Liver (tissue), 9 donors: ENCODE data around the gene TNS3. TPM values are rescaled to one million over a fixed set of nuclear protein-coding genes. Genes with fewer than 3 reads are reported as not detected.

ENCODE experiments used
- DNase-seq: peaks from one replicate; pipeline ENCODE4 v3.0.0-alpha.2; 2017; ENCODE audit warnings: low spot score
- H3K27ac ChIP-seq, 2 donors: one replicate each; pipeline ENCODE4 v1.7.0; 2013; ENCODE audit warnings: inconsistent platforms in 2 of 2, low read length in 2 of 2, control low read depth in 1 of 2, low read depth in 1 of 2, mild to moderate bottlenecking in 1 of 2
- H3K27me3 ChIP-seq, 4 donors: one replicate each; pipeline versions ENCODE4 v1.6.1 to v1.7.0; 2013; ENCODE audit warnings: low read length in 3 of 4, inconsistent platforms in 1 of 4, mild to moderate bottlenecking in 1 of 4, moderate library complexity in 1 of 4; ENCODE audit not compliant: control insufficient read depth in 4 of 4, insufficient read depth in 4 of 4
- H3K36me3 ChIP-seq, 4 donors: one replicate each; pipeline versions ENCODE4 v1.6.1 to v1.7.0; 2013; ENCODE audit warnings: low read length in 3 of 4, mild to moderate bottlenecking in 3 of 4, low read depth in 1 of 4, moderate library complexity in 1 of 4; ENCODE audit not compliant: control insufficient read depth in 4 of 4, insufficient read depth in 3 of 4
- H3K4me1 ChIP-seq, 4 donors: one replicate each; pipeline versions ENCODE4 v1.6.1 to v1.7.0; 2013; ENCODE audit warnings: low read length in 3 of 4, mild to moderate bottlenecking in 3 of 4, moderate library complexity in 1 of 4; ENCODE audit not compliant: control insufficient read depth in 4 of 4, insufficient read depth in 4 of 4
- H3K4me3 ChIP-seq, 3 donors: one replicate each; pipeline versions ENCODE4 v1.6.1 to v1.7.0; 2013; ENCODE audit warnings: low read length in 3 of 3, control low read depth in 1 of 3, low read depth in 1 of 3, mild to moderate bottlenecking in 1 of 3
- H3K9ac ChIP-seq, 2 donors: one replicate each; pipeline ENCODE4 v1.7.0; 2013; ENCODE audit warnings: low read length in 2 of 2, mild to moderate bottlenecking in 2 of 2, moderate library complexity in 2 of 2, control low read depth in 1 of 2, low read depth in 1 of 2
- H3K9me3 ChIP-seq, 4 donors: one replicate each; pipeline versions ENCODE4 v1.6.1 to v1.7.0; 2013; ENCODE audit warnings: low read length in 3 of 4; ENCODE audit not compliant: control insufficient read depth in 4 of 4
- ATF3 ChIP-seq: IDR thresholded peaks from 2 replicates; pipeline ENCODE4 v1.6.1; 2016; ENCODE audit warnings: antibody characterized with exemption
- EGR1 ChIP-seq, 2 donors: IDR thresholded peaks; 2 replicates each; pipeline ENCODE4 v1.6.1; 2016 to 2018; ENCODE audit warnings: antibody characterized with exemption in 2 of 2, low read depth in 2 of 2
- FOXA1 ChIP-seq: IDR thresholded peaks from 2 replicates; pipeline ENCODE4 v1.6.1; 2016; ENCODE audit warnings: antibody characterized with exemption
- FOXA2 ChIP-seq: IDR thresholded peaks from 2 replicates; pipeline ENCODE4 v1.6.1; 2016; ENCODE audit warnings: antibody characterized with exemption
- GABPA ChIP-seq, 2 donors: IDR thresholded peaks in 1 of 2; conservative IDR thresholded peaks in 1 of 2; 2 replicates each; pipeline ENCODE4 v1.6.1; 2016; ENCODE audit warnings: antibody characterized with exemption in 2 of 2, mild to moderate bottlenecking in 1 of 2, moderate library complexity in 1 of 2
- HNF4A ChIP-seq, 2 donors: conservative IDR thresholded peaks; 2 replicates each; pipeline ENCODE4 v1.6.1; 2016; ENCODE audit warnings: antibody characterized with exemption in 2 of 2, mild to moderate bottlenecking in 2 of 2
- HNF4G ChIP-seq: IDR thresholded peaks from 2 replicates; pipeline ENCODE4 v1.6.1; 2016; ENCODE audit warnings: antibody characterized with exemption
- JUND ChIP-seq, 2 donors: IDR thresholded peaks; 2 replicates each; pipeline ENCODE4 v1.6.1; 2016; ENCODE audit warnings: antibody characterized with exemption in 2 of 2
- MAX ChIP-seq: IDR thresholded peaks from 2 replicates; pipeline ENCODE4 v1.6.1; 2016; ENCODE audit warnings: antibody characterized with exemption
- REST ChIP-seq: IDR thresholded peaks from 2 replicates; pipeline ENCODE4 v1.6.1; 2016; ENCODE audit warnings: antibody characterized with exemption, mild to moderate bottlenecking
- RXRA ChIP-seq, 2 donors: IDR thresholded peaks; 2 replicates each; pipeline ENCODE4 v1.6.1; 2017 to 2018; ENCODE audit warnings: antibody characterized with exemption in 2 of 2, mild to moderate bottlenecking in 1 of 2
- SP1 ChIP-seq: IDR thresholded peaks from 2 replicates; pipeline ENCODE4 v1.6.1; 2018; ENCODE audit warnings: antibody characterized with exemption, mild to moderate bottlenecking
- YY1 ChIP-seq: IDR thresholded peaks from 2 replicates; pipeline ENCODE4 v1.6.1; 2016; ENCODE audit warnings: antibody characterized with exemption, mild to moderate bottlenecking
- whole genome bisulfite sequencing: extraction: QIAGEN DNeasy Blood & Tissue Kit; methylation state at CpG from one replicate; pipeline ENCODE4 v1.1.7; 2013; 5-methylcytosine and 5-hydroxymethylcytosine counted together
- polyA plus RNA-seq, 2 donors: library from polyadenylated mRNA; stranded (reverse) in 1 of 2; unstranded in 1 of 2; fragments of 200-250 nt in 1 of 2; fragments of >200 nt in 1 of 2; fragmentation: Nextera tagmentation in 1 of 2; extraction: Ambion mirVana in 1 of 2; gene quantifications; one replicate each; pipeline versions ENCODE4 v1.2.1 to v1.2.3, GENCODE V29; 2013 to 2015
- total RNA-seq, 2 donors: library from RNA; depleted of rRNA; stranded (reverse); fragments of >200 nt; gene quantifications; one replicate each; pipeline ENCODE4 v1.2.3, GENCODE V29; 2014
- TF ChIP-seq, protein P1 (sequence below): fragments of 150-350 bp; IDR thresholded peaks from 2 replicates; pipeline ENCODE4 v1.5.1; 2017; ENCODE audit warnings: improper control_type of control experiment, low read depth, low read length; ENCODE audit not compliant: missing input control
- donor health status: healthy.
- donor health status: healthy.
- donor health status: healthy.
- donor health status: healthy.
- donor health status: healthy.

TNS3 gene
- total and polyA plus RNA-seq, 4 donors = 16.8 to 100 (median 29.5) TPM

DNA sequence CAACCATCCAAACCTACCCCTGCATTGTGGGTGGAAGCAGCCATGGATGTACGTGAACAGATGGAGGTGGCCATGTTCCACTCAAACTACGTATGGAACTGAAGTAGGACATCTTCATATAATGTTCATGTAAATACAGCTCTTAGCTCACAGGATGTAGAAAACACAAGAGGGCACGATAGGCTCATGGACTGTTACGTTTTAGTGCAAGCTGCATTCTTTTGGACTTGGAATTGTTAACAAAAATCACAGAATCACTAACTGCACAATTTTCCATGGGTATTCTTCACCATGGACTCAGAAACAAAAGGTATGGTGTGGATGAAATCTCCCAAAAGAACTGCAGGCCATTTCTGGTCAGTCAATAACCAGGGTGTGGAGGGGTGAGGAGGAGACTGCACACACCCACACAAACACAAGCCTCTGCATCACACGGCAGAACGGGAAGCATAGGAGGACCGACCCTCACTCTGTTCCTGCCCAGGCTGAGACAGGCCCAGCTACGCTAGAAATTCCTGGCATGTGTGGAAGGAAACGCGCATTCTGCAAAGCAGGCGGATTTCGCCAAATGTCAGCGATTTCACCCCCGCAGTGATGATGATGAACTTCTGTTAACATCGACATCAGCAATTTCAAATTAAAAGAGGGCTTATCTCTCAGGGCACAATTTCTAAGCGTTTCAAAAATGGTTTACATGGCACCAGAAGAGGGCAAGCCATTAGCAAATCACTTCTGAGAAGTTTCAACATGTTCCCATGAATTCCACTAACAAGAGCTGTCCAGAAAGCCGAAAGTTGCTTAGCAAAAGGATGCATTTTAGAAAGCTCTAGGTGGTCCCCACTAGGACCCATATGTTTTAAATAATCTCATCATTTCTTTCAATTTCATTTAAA is 149.0 kb downstream of the TNS3 start (continued):
- TF ChIP-seq EGR1 (IDR thresholded peaks at IDR 0.05; ENCODE audit: low read depth in 2 of 2) (no peak), HNF4A (conservative IDR thresholded peaks at IDR 0.05) (no peak), RXRA (IDR thresholded peaks at IDR 0.05) (no peak), SP1 (no peak), FOXA2 (no peak), HNF4G (no peak), YY1 (no peak), ATF3 (no peak), FOXA1 (no peak), JUND (IDR thresholded peaks at IDR 0.05) (no peak)
- TF ChIP-seq, protein P1, sequence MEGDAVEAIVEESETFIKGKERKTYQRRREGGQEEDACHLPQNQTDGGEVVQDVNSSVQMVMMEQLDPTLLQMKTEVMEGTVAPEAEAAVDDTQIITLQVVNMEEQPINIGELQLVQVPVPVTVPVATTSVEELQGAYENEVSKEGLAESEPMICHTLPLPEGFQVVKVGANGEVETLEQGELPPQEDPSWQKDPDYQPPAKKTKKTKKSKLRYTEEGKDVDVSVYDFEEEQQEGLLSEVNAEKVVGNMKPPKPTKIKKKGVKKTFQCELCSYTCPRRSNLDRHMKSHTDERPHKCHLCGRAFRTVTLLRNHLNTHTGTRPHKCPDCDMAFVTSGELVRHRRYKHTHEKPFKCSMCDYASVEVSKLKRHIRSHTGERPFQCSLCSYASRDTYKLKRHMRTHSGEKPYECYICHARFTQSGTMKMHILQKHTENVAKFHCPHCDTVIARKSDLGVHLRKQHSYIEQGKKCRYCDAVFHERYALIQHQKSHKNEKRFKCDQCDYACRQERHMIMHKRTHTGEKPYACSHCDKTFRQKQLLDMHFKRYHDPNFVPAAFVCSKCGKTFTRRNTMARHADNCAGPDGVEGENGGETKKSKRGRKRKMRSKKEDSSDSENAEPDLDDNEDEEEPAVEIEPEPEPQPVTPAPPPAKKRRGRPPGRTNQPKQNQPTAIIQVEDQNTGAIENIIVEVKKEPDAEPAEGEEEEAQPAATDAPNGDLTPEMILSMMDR = no peak

DNA sequence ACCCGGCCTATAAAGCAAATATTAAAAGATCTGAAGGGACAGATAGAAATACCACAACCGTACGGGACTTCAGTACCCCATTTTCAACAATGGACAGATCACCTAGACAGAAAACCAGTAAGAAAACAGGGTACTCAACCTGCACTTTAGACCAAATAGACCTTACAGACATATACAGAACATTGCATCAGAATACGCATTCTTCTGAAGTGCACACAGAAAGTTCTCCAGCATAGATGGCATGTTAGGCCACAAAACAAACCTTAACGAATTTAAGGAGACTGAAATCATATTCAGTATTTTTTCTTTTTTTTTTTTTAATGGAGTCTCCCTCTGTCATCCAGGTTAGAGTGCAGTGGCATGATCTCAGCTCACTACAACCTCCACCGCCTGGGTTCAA is 151.5 kb downstream of the TNS3 start:
- H3K27ac ChIP-seq = no peak overlapping the region
- no peak for DNase-seq
- H3K27me3 ChIP-seq = no peaks in the 10 kb centered on the region
- H3K9ac ChIP-seq = no peak overlapping the region
- no peak for TF ChIP-seq MAX
- TF ChIP-seq REST = no peak
- no peak for TF ChIP-seq HNF4G
- no peak for TF ChIP-seq GABPA (IDR thresholded peaks at IDR 0.05 in 1 of 2, conservative IDR thresholded peaks at IDR 0.05 in 1 of 2)
- no peak for TF ChIP-seq JUND (IDR thresholded peaks at IDR 0.05)
- no peak overlapping the region for H3K4me3 ChIP-seq
- 80% methylated on average over 6 of the region's 6 CpGs for WGBS
- peaks cover 0 to 9% (median 4%) of the 10 kb centered on the region in 4 donors for H3K4me1 ChIP-seq
- peaks cover 9 to 56% (median 33%) of the 10 kb centered on the region in 4 donors for H3K36me3 ChIP-seq
- no peaks in the 10 kb centered on the region for H3K9me3 ChIP-seq
